ENCODE data around the gene SETBP1. TPM values are rescaled to one million over a fixed set of nuclear protein-coding genes. Genes with fewer than 3 reads are reported as not detected.

Gene SETBP1
- polyA plus RNA-seq, 1 experiment, result 0.71 TPM

GRCh38 chr18:44741085-44741484 is 60.4 kb downstream of the SETBP1 start:
- no peak for TF ChIP-seq CTCF (IDR thresholded peaks at IDR 0.05; ENCODE audit: low read depth, low read length)
- H3K27ac ChIP-seq (ENCODE audit: low read depth, low read length), result no peak overlapping the region
- CTCF ChIA-PET, result no interaction called here

DNA sequence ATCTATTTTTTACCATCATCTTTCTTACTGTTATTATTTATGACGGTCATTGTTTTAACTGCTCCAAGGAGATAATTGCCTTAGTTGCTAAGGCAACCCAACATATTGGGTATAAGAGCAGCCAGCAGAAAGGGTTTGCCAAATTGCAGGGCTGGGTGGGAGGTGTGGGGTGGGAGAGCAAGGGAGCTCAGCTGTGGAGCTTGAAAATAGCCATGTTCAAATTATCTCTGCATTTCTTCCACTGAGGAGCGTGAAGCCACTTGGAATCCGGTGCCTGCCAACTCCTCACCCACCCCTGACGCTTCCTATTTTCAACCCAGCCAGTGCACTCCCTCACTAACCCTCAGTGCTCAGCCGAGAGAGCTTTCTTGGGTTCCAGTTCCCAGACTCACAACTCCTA is 60.8 kb downstream of the SETBP1 start:
- Histone ChIP-seq H3K4me3 (ENCODE audit: low read depth, low read length) (no peak overlapping the region), H3K9me3 (ENCODE audit: control insufficient read depth, insufficient read depth, low read length) (no peaks in the 10 kb centered on the region; the same call in 1 of the 2 replicates), H3K27me3 (ENCODE audit: control insufficient read depth, insufficient read depth, low read length) (peaks cover 23% of the 10 kb centered on the region), H3K27ac (ENCODE audit: low read depth, low read length) (no peak overlapping the region)
- POLR2A ChIA-PET, result no interaction called here
- CTCF ChIA-PET, result no interaction called here
- DNase-seq (ENCODE audit: low read depth, low spot score), result no peak
- TF ChIP-seq CTCF (IDR thresholded peaks at IDR 0.05; ENCODE audit: low read depth, low read length), result no peak

More at GRCh38 chr18:44741085-44741484, 60.4 kb downstream of the SETBP1 start:
- Histone ChIP-seq H3K27me3 (ENCODE audit: control insufficient read depth, insufficient read depth, low read length) (peaks cover 23% of the 10 kb centered on the region), H3K9me3 (ENCODE audit: control insufficient read depth, insufficient read depth, low read length) (no peaks in the 10 kb centered on the region; the same call in 1 of the 2 replicates), H3K4me3 (ENCODE audit: low read depth, low read length) (no peak overlapping the region)
- no peak for DNase-seq (ENCODE audit: low read depth, low spot score)
- POLR2A ChIA-PET, result no interaction called here

- no peak for DNase-seq (ENCODE audit: low read depth, low spot score)
- CTCF ChIA-PET, result no interaction called here
- Histone ChIP-seq H3K9me3 (ENCODE audit: control insufficient read depth, insufficient read depth, low read length) (no peaks in the 10 kb centered on the region; the same call in 1 of the 2 replicates), H3K4me3 (ENCODE audit: low read depth, low read length) (no peak overlapping the region), H3K27ac (ENCODE audit: low read depth, low read length) (no peak overlapping the region), H3K27me3 (ENCODE audit: control insufficient read depth, insufficient read depth, low read length) (peaks cover 23% of the 10 kb centered on the region)
- TF ChIP-seq CTCF (IDR thresholded peaks at IDR 0.05; ENCODE audit: low read depth, low read length), result no peak
- POLR2A ChIA-PET, result no interaction called here
Measured at GRCh38 chr18:44742126-44742525, 61.4 kb downstream of the SETBP1 start.

DNA sequence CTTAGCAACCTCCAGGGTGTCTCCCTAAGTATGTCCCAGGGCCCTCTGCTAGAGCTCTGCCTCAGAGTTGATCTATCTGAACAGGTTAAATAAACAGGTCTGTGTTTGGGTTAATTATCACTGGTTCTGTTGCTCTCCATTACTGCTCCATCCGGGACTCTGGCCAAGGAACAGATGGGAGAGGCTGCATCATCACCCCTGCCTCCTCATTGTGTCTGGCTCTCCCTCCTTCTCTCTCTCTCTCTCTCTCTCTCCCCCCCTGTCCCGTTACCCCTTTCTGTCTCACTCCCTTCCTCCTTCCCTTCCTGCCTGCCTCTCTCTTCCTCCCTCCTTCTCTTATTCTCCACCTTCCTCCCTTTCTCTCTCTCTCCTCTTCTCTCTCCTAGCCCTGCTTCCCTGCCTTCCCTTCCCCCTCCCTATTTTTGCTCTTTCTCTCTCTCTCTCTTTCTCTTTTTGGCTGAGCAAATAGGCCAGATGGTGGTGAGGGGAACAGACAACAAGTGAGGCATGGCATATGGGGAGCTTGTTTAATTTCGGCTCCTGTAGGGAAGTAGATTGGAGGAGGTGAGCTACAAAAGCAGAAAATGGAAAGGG is 62.1 kb downstream of the SETBP1 start:
- no peak for TF ChIP-seq CTCF (IDR thresholded peaks at IDR 0.05; ENCODE audit: low read depth, low read length)
- H3K27me3 ChIP-seq (ENCODE audit: control insufficient read depth, insufficient read depth, low read length), result peaks cover 23% of the 10 kb centered on the region
- no peak overlapping the region for H3K27ac ChIP-seq (ENCODE audit: low read depth, low read length)
- DNase-seq (ENCODE audit: low read depth, low spot score), result peak; percentile 4
- ChIA-PET POLR2A (interaction anchor here (0.7 kb wide), 1 partner anchor 13 kb away, joined by 8 read pairs; no protein-coding TSS in a partner anchor), CTCF (interaction anchor here (0.6 kb wide), 1 partner anchor 41 kb away, joined by 6 read pairs; no protein-coding TSS in a partner anchor)
- H3K9me3 ChIP-seq (ENCODE audit: control insufficient read depth, insufficient read depth, low read length), result no peaks in the 10 kb centered on the region; the same call in 1 of the 2 replicates
- no peak overlapping the region for H3K4me3 ChIP-seq (ENCODE audit: low read depth, low read length)

GRCh38 chr18:44743631-44744030 is 62.9 kb downstream of the SETBP1 start:
- CTCF ChIA-PET, result no interaction called here
- DNase-seq (ENCODE audit: low read depth, low spot score), result no peak
- Histone ChIP-seq H3K4me3 (ENCODE audit: low read depth, low read length) (no peak overlapping the region), H3K27ac (ENCODE audit: low read depth, low read length) (peak overlapping the region; percentile 21), H3K27me3 (ENCODE audit: control insufficient read depth, insufficient read depth, low read length) (peaks cover 23% of the 10 kb centered on the region), H3K9me3 (ENCODE audit: control insufficient read depth, insufficient read depth, low read length) (no peaks in the 10 kb centered on the region; the same call in 1 of the 2 replicates)
- POLR2A ChIA-PET, result no interaction called here
- TF ChIP-seq CTCF (IDR thresholded peaks at IDR 0.05; ENCODE audit: low read depth, low read length), result no peak

Data from AG04450 (cell line).